ENCODE results near the gene BRINP3. TPM values are rescaled to one million over a fixed set of nuclear protein-coding genes. Genes with fewer than 3 reads are reported as not detected.

Gene BRINP3
- total and polyA plus RNA-seq, 4 donors = 0.25 to 1.7 TPM; not detected in 2

DNA sequence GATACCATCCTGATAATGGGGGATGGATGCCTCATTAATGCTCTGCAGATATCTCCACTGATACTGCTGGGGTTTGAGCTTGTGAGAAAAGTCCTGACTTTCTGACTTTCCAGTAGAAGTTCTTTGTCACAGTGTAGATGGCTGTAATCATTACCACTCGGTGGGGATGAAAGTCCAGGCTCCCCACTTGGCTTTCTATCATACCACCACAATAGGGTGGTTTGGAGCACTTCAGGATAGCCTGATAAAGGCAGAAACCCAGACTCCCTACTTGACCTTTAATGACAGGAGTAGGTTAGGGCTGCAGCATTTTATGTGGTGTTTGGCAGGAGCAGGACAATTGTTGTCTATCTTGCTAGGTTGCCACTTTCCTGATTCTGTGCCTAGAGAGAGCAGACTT, 294.1 kb downstream of the BRINP3 start:
- H3K27ac ChIP-seq (ENCODE audit: low read depth in 1 of 2, low read length in 2 of 2) = no peak overlapping the region
- no peaks in the 10 kb centered on the region for H3K9me3 ChIP-seq (ENCODE audit: control insufficient read depth, low read length)
- 56 to 73% methylated on average over 1 of the region's 1 CpG for WGBS, 2 donors
- DNase-seq (no peak), ATAC-seq (ENCODE audit: low FRiP score) (no peak)
- H3K27me3 ChIP-seq (ENCODE audit: control insufficient read depth in 1 of 2, insufficient read depth in 2 of 2, low read length in 1 of 2) = no peaks in the 10 kb centered on the region
- H3K36me3 ChIP-seq (ENCODE audit: control insufficient read depth in 1 of 2, insufficient read depth in 2 of 2, low read length in 1 of 2) = no peaks in the 10 kb centered on the region
- intact Hi-C loops (cut with DNase I) = no loop called here
- no peaks in the 10 kb centered on the region for H3K4me1 ChIP-seq (ENCODE audit: control insufficient read depth in 1 of 2, insufficient read depth in 2 of 2, low read length in 2 of 2)
- no peak overlapping the region for H3K4me3 ChIP-seq (ENCODE audit: low read length in 2 of 2)

- H3K36me3 ChIP-seq (ENCODE audit: control insufficient read depth in 1 of 2, insufficient read depth in 2 of 2, low read length in 1 of 2) = no peaks in the 10 kb centered on the region
- DNase-seq (no peak), ATAC-seq (ENCODE audit: low FRiP score) (no peak)
- H3K27me3 ChIP-seq (ENCODE audit: control insufficient read depth in 1 of 2, insufficient read depth in 2 of 2, low read length in 1 of 2) = no peaks in the 10 kb centered on the region
- H3K9me3 ChIP-seq (ENCODE audit: control insufficient read depth, low read length) = no peaks in the 10 kb centered on the region
- 39 to 51% methylated on average over 3 of the region's 3 CpGs for WGBS, 2 donors
- no peak overlapping the region for H3K27ac ChIP-seq (ENCODE audit: low read depth in 1 of 2, low read length in 2 of 2)
- H3K4me3 ChIP-seq (ENCODE audit: low read length in 2 of 2) = no peak overlapping the region
- intact Hi-C loops (cut with DNase I) = no loop called here
- H3K4me1 ChIP-seq (ENCODE audit: control insufficient read depth in 1 of 2, insufficient read depth in 2 of 2, low read length in 2 of 2) = no peaks in the 10 kb centered on the region
Observed at GRCh38 chr1:190179817-190180216, 297.8 kb downstream of the BRINP3 start.

GRCh38 chr1:190178827-190179226, 298.8 kb downstream of the BRINP3 start:
- Histone ChIP-seq H3K36me3 (ENCODE audit: control insufficient read depth in 1 of 2, insufficient read depth in 2 of 2, low read length in 1 of 2) (no peaks in the 10 kb centered on the region), H3K9me3 (ENCODE audit: control insufficient read depth, low read length) (no peaks in the 10 kb centered on the region), H3K27me3 (ENCODE audit: control insufficient read depth in 1 of 2, insufficient read depth in 2 of 2, low read length in 1 of 2) (no peaks in the 10 kb centered on the region), H3K4me1 (ENCODE audit: control insufficient read depth in 1 of 2, insufficient read depth in 2 of 2, low read length in 2 of 2) (no peaks in the 10 kb centered on the region), H3K4me3 (ENCODE audit: low read length in 2 of 2) (no peak overlapping the region), H3K27ac (ENCODE audit: low read depth in 1 of 2, low read length in 2 of 2) (no peak overlapping the region)
- 69 to 77% methylated on average over 2 of the region's 2 CpGs for whole genome bisulfite sequencing, 2 donors
- ATAC-seq (ENCODE audit: low FRiP score) (no peak), DNase-seq (no peak)
- intact Hi-C loops (cut with DNase I) = no loop called here

DNA sequence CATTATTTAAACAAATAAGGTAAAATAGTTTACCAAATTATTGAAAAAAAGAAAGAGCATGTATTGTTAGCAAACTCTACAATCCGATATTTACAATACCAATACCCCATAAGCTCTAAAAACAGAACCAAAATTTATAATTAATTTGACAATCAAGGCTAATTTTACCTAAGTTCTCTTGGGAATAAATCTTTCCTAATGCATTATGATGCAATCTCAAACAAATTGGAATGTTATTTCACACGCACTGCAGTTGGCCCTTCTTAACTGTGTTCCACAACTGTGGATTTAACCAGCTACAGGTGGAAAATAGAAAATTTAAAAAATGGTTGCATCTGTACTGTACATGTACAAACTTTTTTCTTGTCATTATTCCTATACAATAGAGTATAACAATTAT, 300.1 kb downstream of the BRINP3 start:
- Histone ChIP-seq H3K9me3 (ENCODE audit: control insufficient read depth, low read length) (no peaks in the 10 kb centered on the region), H3K27me3 (ENCODE audit: control insufficient read depth in 1 of 2, insufficient read depth in 2 of 2, low read length in 1 of 2) (no peaks in the 10 kb centered on the region), H3K36me3 (ENCODE audit: control insufficient read depth in 1 of 2, insufficient read depth in 2 of 2, low read length in 1 of 2) (no peaks in the 10 kb centered on the region), H3K4me1 (ENCODE audit: control insufficient read depth in 1 of 2, insufficient read depth in 2 of 2, low read length in 2 of 2) (no peaks in the 10 kb centered on the region), H3K4me3 (ENCODE audit: low read length in 2 of 2) (no peak overlapping the region), H3K27ac (ENCODE audit: low read depth in 1 of 2, low read length in 2 of 2) (no peak overlapping the region)
- intact Hi-C loops (cut with DNase I) = no loop called here
- ATAC-seq (ENCODE audit: low FRiP score) (no peak), DNase-seq (no peak)
- WGBS, 2 donors = 76 to 88% methylated on average over 2 of the region's 2 CpGs

- no peak for DNase-seq
- no peak for ATAC-seq (ENCODE audit: low FRiP score)
- no peaks in the 10 kb centered on the region for H3K27me3 ChIP-seq (ENCODE audit: control insufficient read depth in 1 of 2, insufficient read depth in 2 of 2, low read length in 1 of 2)
- intact Hi-C loops (cut with DNase I) = no loop called here
- H3K4me3 ChIP-seq (ENCODE audit: low read length in 2 of 2) = no peak overlapping the region
- H3K4me1 ChIP-seq (ENCODE audit: control insufficient read depth in 1 of 2, insufficient read depth in 2 of 2, low read length in 2 of 2) = no peaks in the 10 kb centered on the region
- no peaks in the 10 kb centered on the region for H3K36me3 ChIP-seq (ENCODE audit: control insufficient read depth in 1 of 2, insufficient read depth in 2 of 2, low read length in 1 of 2)
- H3K27ac ChIP-seq (ENCODE audit: low read depth in 1 of 2, low read length in 2 of 2) = no peak overlapping the region
- no peaks in the 10 kb centered on the region for H3K9me3 ChIP-seq (ENCODE audit: control insufficient read depth, low read length)
Observed at GRCh38 chr1:190176776-190177175, 300.9 kb downstream of the BRINP3 start.

DNA sequence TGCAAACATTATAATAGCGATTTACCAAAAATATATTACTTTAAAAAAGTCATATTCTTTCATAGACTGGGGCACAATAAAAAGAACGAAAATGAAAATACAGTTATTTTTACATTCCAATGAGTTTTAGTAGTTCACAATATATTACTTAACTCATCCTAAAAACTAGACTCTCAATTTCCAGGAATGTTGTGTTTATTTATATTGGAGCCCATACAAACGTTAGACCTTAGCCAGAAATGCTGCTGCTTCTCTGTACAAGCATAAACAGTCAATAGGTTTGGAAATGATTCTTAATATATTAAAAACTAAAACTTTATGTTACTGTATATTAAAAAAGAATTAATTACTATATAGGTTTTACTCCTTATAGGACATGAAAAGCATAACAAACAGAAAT, 302.3 kb downstream of the BRINP3 start:
- no peak for ATAC-seq (ENCODE audit: low FRiP score)
- Histone ChIP-seq H3K27ac (ENCODE audit: low read depth in 1 of 2, low read length in 2 of 2) (no peak overlapping the region), H3K4me1 (ENCODE audit: control insufficient read depth in 1 of 2, insufficient read depth in 2 of 2, low read length in 2 of 2) (no peaks in the 10 kb centered on the region), H3K27me3 (ENCODE audit: control insufficient read depth in 1 of 2, insufficient read depth in 2 of 2, low read length in 1 of 2) (no peaks in the 10 kb centered on the region), H3K9me3 (ENCODE audit: control insufficient read depth, low read length) (no peaks in the 10 kb centered on the region), H3K4me3 (ENCODE audit: low read length in 2 of 2) (no peak overlapping the region), H3K36me3 (ENCODE audit: control insufficient read depth in 1 of 2, insufficient read depth in 2 of 2, low read length in 1 of 2) (no peaks in the 10 kb centered on the region)
- intact Hi-C loops (cut with DNase I) = no loop called here
- DNase-seq = no peak
- 40 to 42% methylated on average over 3 of the region's 3 CpGs for WGBS, 2 donors

- peaks cover 0 to 3% of the 10 kb centered on the region in 2 donors for H3K4me1 ChIP-seq (ENCODE audit: control insufficient read depth in 1 of 2, insufficient read depth in 2 of 2, low read length in 2 of 2)
- ATAC-seq (ENCODE audit: low FRiP score) (no peak), DNase-seq (no peak)
- no peaks in the 10 kb centered on the region for H3K9me3 ChIP-seq (ENCODE audit: control insufficient read depth, low read length)
- H3K36me3 ChIP-seq (ENCODE audit: control insufficient read depth in 1 of 2, insufficient read depth in 2 of 2, low read length in 1 of 2) = no peaks in the 10 kb centered on the region
- intact Hi-C loops (cut with DNase I) = no loop called here
- 66 to 70% methylated on average over 8 of the region's 8 CpGs for WGBS, 2 donors
- no peak overlapping the region for H3K4me3 ChIP-seq (ENCODE audit: low read length in 2 of 2)
- H3K27ac ChIP-seq (ENCODE audit: low read depth in 1 of 2, low read length in 2 of 2) = no peak overlapping the region
- no peaks in the 10 kb centered on the region for H3K27me3 ChIP-seq (ENCODE audit: control insufficient read depth in 1 of 2, insufficient read depth in 2 of 2, low read length in 1 of 2)
Observed at GRCh38 chr1:190172651-190173430, 304.8 kb downstream of the BRINP3 start.

- intact Hi-C loops (cut with DNase I) = no loop called here
- Histone ChIP-seq H3K4me3 (ENCODE audit: low read length in 2 of 2) (no peak overlapping the region), H3K27me3 (ENCODE audit: control insufficient read depth in 1 of 2, insufficient read depth in 2 of 2, low read length in 1 of 2) (no peaks in the 10 kb centered on the region), H3K9me3 (ENCODE audit: control insufficient read depth, low read length) (no peaks in the 10 kb centered on the region), H3K27ac (ENCODE audit: low read depth in 1 of 2, low read length in 2 of 2) (no peak overlapping the region), H3K4me1 (ENCODE audit: control insufficient read depth in 1 of 2, insufficient read depth in 2 of 2, low read length in 2 of 2) (peaks cover 0 to 3% of the 10 kb centered on the region in 2 donors), H3K36me3 (ENCODE audit: control insufficient read depth in 1 of 2, insufficient read depth in 2 of 2, low read length in 1 of 2) (no peaks in the 10 kb centered on the region)
- 41 to 46% methylated on average over 3 of the region's 3 CpGs for WGBS, 2 donors
- DNase-seq (no peak), ATAC-seq (ENCODE audit: low FRiP score) (no peak)
Observed at GRCh38 chr1:190170321-190170720, 307.3 kb downstream of the BRINP3 start.

DNA sequence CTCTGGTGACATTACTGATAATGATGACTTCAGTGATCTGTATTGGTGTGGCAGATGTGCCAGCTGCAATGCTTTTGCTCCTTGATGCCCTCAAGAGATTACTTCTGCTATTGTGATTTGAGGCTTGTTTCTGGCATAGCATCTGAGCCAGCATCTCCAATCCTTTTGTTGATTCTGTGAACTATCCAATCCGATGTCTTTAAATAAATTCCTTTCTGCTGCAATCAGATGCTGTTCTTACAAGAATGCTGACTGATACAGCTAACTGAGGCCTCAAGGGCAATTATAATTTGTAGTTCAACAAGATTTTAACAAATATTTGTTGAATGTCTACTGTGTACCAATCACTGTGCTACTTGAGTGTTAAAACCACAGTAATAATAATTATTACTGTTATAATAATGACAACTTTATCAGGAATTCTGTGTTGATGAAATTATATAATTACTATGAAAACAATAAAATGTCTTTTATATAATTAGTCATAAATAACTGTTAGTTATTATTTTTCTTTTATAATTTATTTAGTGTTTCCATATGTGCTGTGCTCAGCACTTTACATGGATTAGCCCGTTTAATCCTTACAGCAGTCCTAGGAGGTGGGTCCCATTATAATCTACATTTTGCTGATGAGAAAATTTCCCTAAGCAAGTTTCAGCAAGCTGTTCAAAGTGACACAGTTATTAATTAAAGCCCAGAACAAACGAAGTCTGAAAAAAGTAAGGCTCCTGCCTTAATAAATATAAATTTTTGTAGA, 308.2 kb downstream of the BRINP3 start:
- 39 to 47% methylated on average over 3 of the region's 3 CpGs for WGBS, 2 donors
- H3K4me1 ChIP-seq (ENCODE audit: control insufficient read depth in 1 of 2, insufficient read depth in 2 of 2, low read length in 2 of 2) = peaks cover 0 to 3% of the 10 kb centered on the region in 2 donors
- H3K4me3 ChIP-seq (ENCODE audit: low read length in 2 of 2) = no peak overlapping the region
- H3K27me3 ChIP-seq (ENCODE audit: control insufficient read depth in 1 of 2, insufficient read depth in 2 of 2, low read length in 1 of 2) = no peaks in the 10 kb centered on the region
- ATAC-seq (ENCODE audit: low FRiP score) = no peak
- no peak for DNase-seq
- no peak overlapping the region for H3K27ac ChIP-seq (ENCODE audit: low read depth in 1 of 2, low read length in 2 of 2)
- H3K36me3 ChIP-seq (ENCODE audit: control insufficient read depth in 1 of 2, insufficient read depth in 2 of 2, low read length in 1 of 2) = no peaks in the 10 kb centered on the region
- no peaks in the 10 kb centered on the region for H3K9me3 ChIP-seq (ENCODE audit: control insufficient read depth, low read length)
- intact Hi-C loops (cut with DNase I) = no loop called here
